Left lung (tissue), 10 donors: Measurements from ENCODE around the gene DNAJC27. TPM values are rescaled to one million over a fixed set of nuclear protein-coding genes. Genes with fewer than 3 reads are reported as not detected.

Experiments
- ATAC-seq: fragments of 200-7000 bp; cut with Tn5 transposase; one replicate; pipeline ENCODE4 v1.9.1; 2020; ENCODE audit warnings: moderate library complexity
- DNase-seq, 4 donors: peaks; one replicate each; pipeline ENCODE4 v3.0.0-alpha.2; 2013 to 2020
- H3K27ac ChIP-seq, 2 donors: fragments of 200-600 bp; sonication (generic) in 1 of 2; one replicate each; pipeline versions ENCODE4 v1.5.0 to v1.8.0; 2020 to 2021
- H3K27me3 ChIP-seq, 2 donors: fragments of 200-600 bp; sonication (generic) in 1 of 2; one replicate each; pipeline versions ENCODE4 v1.5.0 to v1.8.0; 2020 to 2021
- H3K36me3 ChIP-seq, 2 donors: fragments of 200-600 bp; sonication (generic) in 1 of 2; one replicate each; pipeline versions ENCODE4 v1.5.0 to v1.8.0; 2020 to 2021
- H3K4me1 ChIP-seq, 2 donors: fragments of 200-600 bp; one replicate each; pipeline ENCODE4 v1.8.0; 2021
- H3K4me3 ChIP-seq, 2 donors: fragments of 200-600 bp; sonication (generic) in 1 of 2; one replicate each; pipeline versions ENCODE4 v1.5.0 to v1.8.0; 2020 to 2021; ENCODE audit warnings: mild to moderate bottlenecking in 1 of 2
- H3K9me3 ChIP-seq, 2 donors: fragments of 200-600 bp; sonication (generic) in 1 of 2; one replicate each; pipeline versions ENCODE4 v1.5.0 to v1.8.0; 2020 to 2021
- intact Hi-C, 2 donors: fragments of 100-400 bp; cut with DNase I; formaldehyde crosslinking; loops; one replicate each; pipeline versions ENCODE4 v1.11.2 to v1.14.2; 2022
- polyA plus RNA-seq, 6 donors: library from polyadenylated mRNA; unstranded; fragments of 120-200 nt; gene quantifications; one replicate each; pipeline ENCODE4 v1.2.1, GENCODE V29; 2013; ENCODE audit not compliant: insufficient read length in 6 of 6
- total RNA-seq, 2 donors: library from RNA; stranded (reverse); fragmentation: NEBNext Ultra II Directional; extraction: Animal tissue kit (Norgen Biotek cat#: 25700); gene quantifications; one replicate each; pipeline ENCODE4 v1.2.1, GENCODE V29; 2021
- TF ChIP-seq, protein P1 (sequence below), 2 donors: fragments of 200-600 bp; sonication (generic) in 1 of 2; IDR thresholded peaks; one replicate each; pipeline versions ENCODE4 v1.5.0 to v1.8.0; 2021; ENCODE audit warnings: antibody characterized with exemption in 2 of 2
- donor health status: DM: no; HTN: yes; CAD: no.
- donor health status: DM: no; HTN: no; CAD: no.

Gene DNAJC27
- total and polyA plus RNA-seq, 8 donors, result 4.9 to 11.9 (median 10.3) TPM

GRCh38 chr2:24950102-24950501 is 21.7 kb downstream of the DNAJC27 start:
- no peak overlapping the region for H3K27ac ChIP-seq
- intact Hi-C loops, result no loop called here
- ATAC-seq, result no peak
- H3K9me3 ChIP-seq, result peaks cover 0 to 6% of the 10 kb centered on the region in 2 donors
- no peaks in the 10 kb centered on the region for H3K4me1 ChIP-seq
- H3K36me3 ChIP-seq, result peaks cover 0 to 67% of the 10 kb centered on the region in 2 donors
- H3K27me3 ChIP-seq, result no peaks in the 10 kb centered on the region
- H3K4me3 ChIP-seq, result no peak overlapping the region
- DNase-seq, result no peak
- TF ChIP-seq, protein P1, sequence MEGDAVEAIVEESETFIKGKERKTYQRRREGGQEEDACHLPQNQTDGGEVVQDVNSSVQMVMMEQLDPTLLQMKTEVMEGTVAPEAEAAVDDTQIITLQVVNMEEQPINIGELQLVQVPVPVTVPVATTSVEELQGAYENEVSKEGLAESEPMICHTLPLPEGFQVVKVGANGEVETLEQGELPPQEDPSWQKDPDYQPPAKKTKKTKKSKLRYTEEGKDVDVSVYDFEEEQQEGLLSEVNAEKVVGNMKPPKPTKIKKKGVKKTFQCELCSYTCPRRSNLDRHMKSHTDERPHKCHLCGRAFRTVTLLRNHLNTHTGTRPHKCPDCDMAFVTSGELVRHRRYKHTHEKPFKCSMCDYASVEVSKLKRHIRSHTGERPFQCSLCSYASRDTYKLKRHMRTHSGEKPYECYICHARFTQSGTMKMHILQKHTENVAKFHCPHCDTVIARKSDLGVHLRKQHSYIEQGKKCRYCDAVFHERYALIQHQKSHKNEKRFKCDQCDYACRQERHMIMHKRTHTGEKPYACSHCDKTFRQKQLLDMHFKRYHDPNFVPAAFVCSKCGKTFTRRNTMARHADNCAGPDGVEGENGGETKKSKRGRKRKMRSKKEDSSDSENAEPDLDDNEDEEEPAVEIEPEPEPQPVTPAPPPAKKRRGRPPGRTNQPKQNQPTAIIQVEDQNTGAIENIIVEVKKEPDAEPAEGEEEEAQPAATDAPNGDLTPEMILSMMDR (IDR thresholded peaks at IDR 0.05), result no peak

GRCh38 chr2:24948506-24948905 is 23.2 kb downstream of the DNAJC27 start:
- no peaks in the 10 kb centered on the region for H3K9me3 ChIP-seq
- no peak overlapping the region for H3K4me3 ChIP-seq
- no peaks in the 10 kb centered on the region for H3K27me3 ChIP-seq
- intact Hi-C loops, result no loop called here
- ATAC-seq, result no peak
- H3K27ac ChIP-seq, result no peak overlapping the region
- TF ChIP-seq, protein P1 (IDR thresholded peaks at IDR 0.05), result no peak
- no peak for DNase-seq
- H3K36me3 ChIP-seq, result peaks cover 0 to 51% of the 10 kb centered on the region in 2 donors
- H3K4me1 ChIP-seq, result no peaks in the 10 kb centered on the region

DNA sequence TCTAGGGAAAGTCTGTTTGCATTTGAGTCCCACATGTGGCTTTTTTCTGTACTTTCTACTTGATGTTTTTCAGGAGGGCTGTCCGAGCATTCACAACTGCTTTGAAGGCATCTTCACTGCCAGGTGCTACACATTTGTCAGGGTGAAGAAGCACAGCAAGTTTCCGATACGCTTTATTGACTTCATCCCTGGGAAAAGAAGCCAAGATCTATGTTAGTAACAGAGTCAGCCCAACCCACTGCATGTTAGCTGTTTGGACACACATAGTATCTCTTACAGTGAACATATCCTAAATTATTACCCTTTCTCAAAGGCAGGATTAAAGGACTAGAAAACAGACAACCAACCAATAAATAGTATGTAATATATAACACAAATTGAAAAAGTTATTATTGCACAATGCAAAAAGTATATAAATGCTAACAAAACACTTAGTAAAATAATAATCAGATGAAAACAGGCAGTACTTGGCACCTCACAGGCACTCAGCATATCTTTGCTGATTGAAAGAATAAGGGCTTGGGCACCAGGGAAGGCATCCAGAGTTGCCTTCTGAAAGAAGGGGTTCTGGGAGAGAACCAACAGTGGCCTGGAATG is 24.1 kb downstream of the DNAJC27 start:
- no peak for ATAC-seq
- Histone ChIP-seq H3K4me3 (no peak overlapping the region), H3K27ac (no peak overlapping the region), H3K4me1 (no peaks in the 10 kb centered on the region), H3K27me3 (no peaks in the 10 kb centered on the region), H3K36me3 (peaks cover 0 to 49% of the 10 kb centered on the region in 2 donors), H3K9me3 (no peaks in the 10 kb centered on the region)
- TF ChIP-seq, protein P1 (IDR thresholded peaks at IDR 0.05), result no peak
- no peak for DNase-seq
- intact Hi-C loops, result no loop called here

DNA sequence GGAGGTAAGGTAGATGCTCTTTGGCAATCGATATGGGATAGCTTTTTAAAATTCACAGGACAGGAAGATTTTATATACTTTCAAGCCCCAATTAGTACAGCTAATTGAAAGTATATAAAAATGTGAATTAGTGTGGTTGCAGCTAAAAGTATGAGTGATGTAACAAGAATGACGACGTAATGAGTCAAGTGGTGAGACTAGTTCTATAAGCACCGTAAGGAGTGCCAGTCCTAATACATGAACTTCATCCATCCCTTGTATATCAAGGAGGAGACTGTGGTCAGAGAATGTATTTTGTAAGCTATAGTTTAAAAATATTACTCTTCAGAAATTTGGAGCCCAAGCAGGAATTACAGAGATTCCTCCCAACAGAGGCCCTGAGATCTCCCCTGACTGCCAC is 25.8 kb downstream of the DNAJC27 start:
- intact Hi-C loops, result no loop called here
- Histone ChIP-seq H3K27ac (no peak overlapping the region), H3K9me3 (no peaks in the 10 kb centered on the region), H3K4me3 (no peak overlapping the region), H3K4me1 (no peaks in the 10 kb centered on the region), H3K27me3 (no peaks in the 10 kb centered on the region), H3K36me3 (peaks cover 0 to 38% of the 10 kb centered on the region in 2 donors)
- ATAC-seq, result no peak
- DNase-seq, result no peak
- TF ChIP-seq, protein P1 (IDR thresholded peaks at IDR 0.05), result no peak

- intact Hi-C loops, result no loop called here
- ATAC-seq, result no peak
Observed at GRCh38 chr2:24943427-24944053, 28.2 kb downstream of the DNAJC27 start.

More at GRCh38 chr2:24943427-24944053, 28.2 kb downstream of the DNAJC27 start:
- Histone ChIP-seq H3K4me3 (no peak overlapping the region), H3K9me3 (no peaks in the 10 kb centered on the region), H3K36me3 (peaks cover 0 to 25% of the 10 kb centered on the region in 2 donors), H3K4me1 (no peaks in the 10 kb centered on the region), H3K27me3 (no peaks in the 10 kb centered on the region), H3K27ac (no peak overlapping the region)
- DNase-seq, result no peak
- TF ChIP-seq, protein P1 (IDR thresholded peaks at IDR 0.05), result no peak
